Activated CD8-positive, alpha-beta T cell treated with anti-CD3 and anti-CD28 coated beads for 36 hours (primary cell): ENCODE data around the gene KATNBL1. TPM values are rescaled to one million over a fixed set of nuclear protein-coding genes. Genes with fewer than 3 reads are reported as not detected.
"Not testable (repeated sequence)": the region's sequence is repeated elsewhere in the genome, so short reads cannot be mapped to it uniquely, and the experiment has no call there.

Experiments
- ATAC-seq: fragments of 200-7000 bp; cut with Tn5 transposase; one replicate; pipeline ENCODE4 v1.10.0; 2021; ENCODE audit warnings: mild to moderate bottlenecking, moderate library complexity
- CTCF ChIA-PET: fragments of 350-600 bp; sonication (Branson Sonifier 250); formaldehyde crosslinking; loops from one replicate; lab custom pipeline; 2021; ENCODE audit warnings: antibody characterized with exemption; lab: Charles Lee
- POLR2A ChIA-PET: fragments of 350-600 bp; sonication (Branson Sonifier 250); formaldehyde crosslinking; loops from one replicate; lab custom pipeline; 2021; ENCODE audit warnings: antibody characterized with exemption; lab: Charles Lee
- DNase-seq: peaks from one replicate; pipeline ENCODE4 v3.0.0-alpha.2; 2020
- H3K27ac Mint-ChIP-seq: one replicate; pipeline ENCODE4 v1.8.0; 2021; ENCODE audit warnings: mild to moderate bottlenecking, mixed read lengths
- H3K27me3 Mint-ChIP-seq: one replicate; pipeline ENCODE4 v1.8.0; 2021; ENCODE audit warnings: mixed read lengths
- H3K36me3 Mint-ChIP-seq: one replicate; pipeline ENCODE4 v1.8.0; 2021; ENCODE audit warnings: low read depth, mixed read lengths
- H3K4me1 Mint-ChIP-seq: one replicate; pipeline ENCODE4 v1.8.0; 2021; ENCODE audit warnings: low read depth, mixed read lengths
- H3K4me3 Mint-ChIP-seq: one replicate; pipeline ENCODE4 v1.8.0; 2021; ENCODE audit warnings: mild to moderate bottlenecking, moderate library complexity, mixed read lengths
- H3K9me3 Mint-ChIP-seq: one replicate; pipeline ENCODE4 v1.8.0; 2021; ENCODE audit warnings: mixed read lengths
- CTCF ChIP-seq: fragments of 200-600 bp; IDR thresholded peaks from one replicate; pipeline ENCODE4 v1.8.0; 2022; ENCODE audit warnings: antibody characterized with exemption, mild to moderate bottlenecking
- intact Hi-C: fragments of 100-400 bp; cut with micrococcal nuclease; formaldehyde crosslinking; loops from one replicate; pipeline ENCODE4 v1.10.0; 2022
- total RNA-seq, 2 experiments: library from RNA; stranded (reverse); gene quantifications; one replicate each; pipeline ENCODE4 v1.2.3, GENCODE V29; 2021

Gene KATNBL1
- total RNA-seq, 2 experiments from 2014 or later = 41.6 to 45.5 TPM

GRCh38 chr15:34125945-34126344, 84.0 kb downstream of the KATNBL1 start:
- Mint-ChIP-seq H3K27me3 (peaks cover 5% of the 10 kb centered on the region), H3K36me3 (no peaks in the 10 kb centered on the region), H3K27ac (no peak overlapping the region), H3K4me3 (no peak overlapping the region), H3K9me3 (no peaks in the 10 kb centered on the region), H3K4me1 (no peaks in the 10 kb centered on the region)
- ChIA-PET POLR2A (no interaction called here), CTCF (interaction anchor here (1.2 to 4.2 kb wide), 4 partner anchors 9 to 47 kb away, joined by 3 to 15 read pairs (median 4); no protein-coding TSS in a partner anchor)
- intact Hi-C loops = no loop called here
- DNase-seq = no peak
- ATAC-seq = no peak
- TF ChIP-seq CTCF = no peak

- POLR2A ChIA-PET = no interaction called here
- ATAC-seq (no peak), DNase-seq (no peak)
- intact Hi-C loops = no loop called here
- Mint-ChIP-seq H3K9me3 (no peaks in the 10 kb centered on the region), H3K27me3 (peaks cover 11% of the 10 kb centered on the region), H3K36me3 (no peaks in the 10 kb centered on the region), H3K27ac (no peak overlapping the region), H3K4me1 (no peaks in the 10 kb centered on the region), H3K4me3 (no peak overlapping the region)
- CTCF ChIA-PET = interaction anchor here (1.4 to 4.2 kb wide), 3 partner anchors 11 to 42 kb away, joined by 4 to 15 read pairs (median 4); no protein-coding TSS in a partner anchor
- TF ChIP-seq CTCF = no peak
Measured at GRCh38 chr15:34124651-34125050, 85.2 kb downstream of the KATNBL1 start.

GRCh38 chr15:34122771-34123183, 87.1 kb downstream of the KATNBL1 start:
- intact Hi-C loops = no loop called here
- TF ChIP-seq CTCF = no peak
- CTCF ChIA-PET = interaction anchor here (1.0 to 1.5 kb wide), 2 partner anchors 10 to 14 kb away, joined by 3 read pairs; no protein-coding TSS in a partner anchor

GRCh38 chr15:34121786-34122185, 88.1 kb downstream of the KATNBL1 start:
- H3K36me3 Mint-ChIP-seq, ATAC-seq, H3K27ac Mint-ChIP-seq, intact Hi-C loops, H3K4me3 Mint-ChIP-seq, H3K4me1 Mint-ChIP-seq, DNase-seq, H3K9me3 Mint-ChIP-seq, POLR2A ChIA-PET: not testable (repeated sequence)
- peaks cover 18% of the 10 kb centered on the region for H3K27me3 Mint-ChIP-seq
- CTCF ChIA-PET = interaction anchor here (1.5 kb wide), 1 partner anchor 15 kb away, joined by 3 read pairs; no protein-coding TSS in a partner anchor

More at GRCh38 chr15:34122771-34123183, 87.1 kb downstream of the KATNBL1 start:
- no peak for DNase-seq
- ATAC-seq = no peak
- peaks cover 14% of the 10 kb centered on the region for H3K27me3 Mint-ChIP-seq
- H3K9me3 Mint-ChIP-seq = no peaks in the 10 kb centered on the region
- H3K4me3 Mint-ChIP-seq = no peak overlapping the region
- no peaks in the 10 kb centered on the region for H3K4me1 Mint-ChIP-seq
- no peak overlapping the region for H3K27ac Mint-ChIP-seq
- POLR2A ChIA-PET = interaction anchor here (0.8 to 1.1 kb wide), 2 partner anchors 10 to 13 kb away, joined by 3 read pairs; no protein-coding TSS in a partner anchor
- H3K36me3 Mint-ChIP-seq = no peaks in the 10 kb centered on the region

DNA sequence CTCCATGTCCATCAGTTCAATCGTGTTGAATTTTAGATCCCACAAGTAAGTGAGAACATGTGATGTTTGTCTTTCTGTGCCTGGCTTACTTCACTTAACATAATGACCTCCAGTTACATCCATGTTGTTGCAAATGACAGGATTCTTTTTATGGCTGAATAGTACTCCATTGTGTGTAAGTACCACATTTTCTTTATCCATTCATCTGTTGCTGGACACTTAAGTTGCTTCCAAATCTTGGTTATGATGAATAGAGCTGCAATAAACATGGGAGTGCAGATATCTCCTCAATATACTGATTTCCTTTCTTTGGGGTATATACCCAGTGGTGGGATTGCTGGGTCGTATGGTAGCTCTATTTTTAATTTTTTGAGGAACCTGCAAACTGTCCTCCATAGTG, 89.5 kb downstream of the KATNBL1 start:
- H3K9me3 Mint-ChIP-seq, H3K36me3 Mint-ChIP-seq, ATAC-seq, H3K4me1 Mint-ChIP-seq, CTCF ChIA-PET, POLR2A ChIA-PET, H3K27ac Mint-ChIP-seq, H3K4me3 Mint-ChIP-seq, DNase-seq, intact Hi-C loops: not testable (repeated sequence)
- H3K27me3 Mint-ChIP-seq = peaks cover 18% of the 10 kb centered on the region

DNA sequence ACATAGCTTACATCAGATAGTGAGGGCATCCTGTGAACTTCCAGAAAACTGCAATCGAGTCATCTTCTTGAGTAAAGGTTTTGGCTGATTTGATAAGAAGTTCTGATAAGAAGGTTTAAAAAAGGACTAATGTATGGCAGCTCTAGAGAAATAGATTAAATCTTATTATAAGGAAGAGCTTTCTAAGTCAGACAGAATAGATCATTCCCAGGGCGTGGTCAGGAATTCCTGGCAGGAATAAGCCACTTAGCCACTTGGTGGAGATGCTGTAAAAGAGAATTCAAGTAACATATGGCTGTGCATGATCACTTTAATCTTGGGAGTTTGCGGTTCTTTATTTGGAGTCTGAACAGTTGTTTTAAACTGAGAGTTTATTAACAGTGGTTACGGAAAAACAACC, 90.6 kb downstream of the KATNBL1 start:
- TF ChIP-seq CTCF = no peak
- intact Hi-C loops = no loop called here
- DNase-seq (no peak), ATAC-seq (no peak)
- CTCF ChIA-PET = interaction anchor here (0.6 to 1.3 kb wide), 4 partner anchors 10 to 448 kb away, joined by 3 to 6 read pairs (median 4); partner anchors contain the start of gene KATNBL1
- Mint-ChIP-seq H3K4me3 (no peak overlapping the region), H3K9me3 (no peaks in the 10 kb centered on the region), H3K27me3 (peaks cover 16% of the 10 kb centered on the region), H3K27ac (no peak overlapping the region), H3K4me1 (no peaks in the 10 kb centered on the region), H3K36me3 (no peaks in the 10 kb centered on the region)
- POLR2A ChIA-PET = no interaction called here
